ENCODE measurements around the gene ARHGEF4.
"Not testable (repeated sequence)": the region's sequence is repeated elsewhere in the genome, so short reads cannot be mapped to it uniquely, and the experiment has no call there.

The ARHGEF4 gene

GRCh38 chr2:130899306-130899705 is 62.6 kb downstream of the ARHGEF4 start:
- no peak for TF ChIP-seq CTCF (IDR thresholded peaks at IDR 0.05; ENCODE audit: extremely low read depth, insufficient read depth, missing control alignments)
- in situ Hi-C loops (cut with MboI; ENCODE audit: low pct_unique_long_range_greater_than_20kb, low sequenced_read_pairs, unreplicated experiment): no loop called here
- no peak for DNase-seq (ENCODE audit: low spot score)

- in situ Hi-C loops (cut with MboI; ENCODE audit: low pct_unique_long_range_greater_than_20kb, low sequenced_read_pairs, unreplicated experiment): no loop called here
- DNase-seq (ENCODE audit: low spot score): no peak
- no peak for TF ChIP-seq CTCF (IDR thresholded peaks at IDR 0.05; ENCODE audit: extremely low read depth, insufficient read depth, missing control alignments)
These were observed 64.3 kb downstream of the ARHGEF4 start for GRCh38 chr2:130901061-130901460.

- in situ Hi-C loops (cut with MboI; ENCODE audit: low pct_unique_long_range_greater_than_20kb, low sequenced_read_pairs, unreplicated experiment); DNase-seq (ENCODE audit: low spot score): not testable (repeated sequence)
These were observed 64.9 kb downstream of the ARHGEF4 start for GRCh38 chr2:130901626-130902025.

- no peak for TF ChIP-seq CTCF (IDR thresholded peaks at IDR 0.05; ENCODE audit: extremely low read depth, insufficient read depth, missing control alignments)
- in situ Hi-C loops (cut with MboI; ENCODE audit: low pct_unique_long_range_greater_than_20kb, low sequenced_read_pairs, unreplicated experiment): no loop called here
- DNase-seq (ENCODE audit: low spot score): no peak
These were observed 72.1 kb downstream of the ARHGEF4 start for GRCh38 chr2:130908832-130909231.

GRCh38 chr2:130910931-130911330 is 74.2 kb downstream of the ARHGEF4 start:
- TF ChIP-seq CTCF (IDR thresholded peaks at IDR 0.05; ENCODE audit: extremely low read depth, insufficient read depth, missing control alignments): no peak
- DNase-seq (ENCODE audit: low spot score): no peak
- in situ Hi-C loops (cut with MboI; ENCODE audit: low pct_unique_long_range_greater_than_20kb, low sequenced_read_pairs, unreplicated experiment): no loop called here

GRCh38 chr2:130911482-130911881 is 74.8 kb downstream of the ARHGEF4 start:
- no peak for DNase-seq (ENCODE audit: low spot score)
- in situ Hi-C loops (cut with MboI; ENCODE audit: low pct_unique_long_range_greater_than_20kb, low sequenced_read_pairs, unreplicated experiment): no loop called here
- no peak for TF ChIP-seq CTCF (IDR thresholded peaks at IDR 0.05; ENCODE audit: extremely low read depth, insufficient read depth, missing control alignments)

GRCh38 chr2:130911996-130912395 is 75.3 kb downstream of the ARHGEF4 start:
- in situ Hi-C loops (cut with MboI; ENCODE audit: low pct_unique_long_range_greater_than_20kb, low sequenced_read_pairs, unreplicated experiment): no loop called here
- DNase-seq (ENCODE audit: low spot score): no peak
- no peak for TF ChIP-seq CTCF (IDR thresholded peaks at IDR 0.05; ENCODE audit: extremely low read depth, insufficient read depth, missing control alignments)
